CD4-positive, alpha-beta T cell treated with Interleukin-10 for 1 hour (primary cell): ENCODE results near the gene RXRG.
"Not testable (repeated sequence)": the region's sequence is repeated elsewhere in the genome, so short reads cannot be mapped to it uniquely, and the experiment has no call there.

Experiments
- DNase-seq: peaks from one replicate; pipeline ENCODE4 v3.0.0-alpha.2; 2020

Gene RXRG

GRCh38 chr1:165444897-165445370 lies at the start of gene RXRG:
TSS of gene RXRG (minus strand) at chr1:165445126. CDS start at chr1:165444893, 233 bp downstream.
- no peak for DNase-seq

- DNase-seq = no peak
These were observed 48.0 kb upstream of the RXRG start for GRCh38 chr1:165492845-165493373.

GRCh38 chr1:165490175-165490574 lies 45.2 kb upstream of the RXRG start:
- no peak for DNase-seq

- no peak for DNase-seq
These were observed 43.0 kb upstream of the RXRG start for GRCh38 chr1:165487921-165488320.

GRCh38 chr1:165486663-165487062 lies 41.7 kb upstream of the RXRG start:
- no peak for DNase-seq

- no peak for DNase-seq
These were observed 40.8 kb upstream of the RXRG start for GRCh38 chr1:165485716-165486115.

GRCh38 chr1:165484532-165484931 lies 39.6 kb upstream of the RXRG start:
- no peak for DNase-seq

GRCh38 chr1:165483412-165483811 lies 38.5 kb upstream of the RXRG start:
- no peak for DNase-seq

- no peak for DNase-seq
These were observed 37.0 kb upstream of the RXRG start for GRCh38 chr1:165481820-165482532.

- DNase-seq = no peak
These were observed 31.9 kb upstream of the RXRG start for GRCh38 chr1:165476776-165477175.

- DNase-seq = no peak
These were observed 29.3 kb upstream of the RXRG start for GRCh38 chr1:165474196-165474595.

- DNase-seq = no peak
These were observed 28.2 kb upstream of the RXRG start for GRCh38 chr1:165473081-165473480.

GRCh38 chr1:165468726-165469249 lies 23.9 kb upstream of the RXRG start:
- no peak for DNase-seq

- DNase-seq = no peak
These were observed 23.3 kb upstream of the RXRG start for GRCh38 chr1:165468253-165468652.

GRCh38 chr1:165467706-165468105 lies 22.8 kb upstream of the RXRG start:
- no peak for DNase-seq

- DNase-seq = no peak
These were observed 19.1 kb upstream of the RXRG start for GRCh38 chr1:165463978-165464377.

- not testable (repeated sequence) for DNase-seq
These were observed 14.8 kb upstream of the RXRG start for GRCh38 chr1:165459683-165460082.

- no peak for DNase-seq
These were observed 11.9 kb upstream of the RXRG start for GRCh38 chr1:165456861-165457260.

GRCh38 chr1:165456114-165456513 lies 11.2 kb upstream of the RXRG start:
- no peak for DNase-seq

- DNase-seq = no peak
These were observed 10.2 kb upstream of the RXRG start for GRCh38 chr1:165455111-165455510.

- DNase-seq = no peak
These were observed 9.2 kb upstream of the RXRG start for GRCh38 chr1:165454091-165454610.

GRCh38 chr1:165452336-165453130 lies 7.6 kb upstream of the RXRG start:
- no peak for DNase-seq

GRCh38 chr1:165451691-165452090 lies 6.8 kb upstream of the RXRG start:
- no peak for DNase-seq
